H1 (cell line): ENCODE measurements around the gene KCNAB2. TPM values are rescaled to one million over a fixed set of nuclear protein-coding genes. Genes with fewer than 3 reads are reported as not detected.

Source experiments
- CTCF ChIA-PET: fragments of 300-600 bp; sonication (Branson Sonifier 250); formaldehyde crosslinking; loops from one replicate; lab custom pipeline; 2021; ENCODE audit not compliant: partially characterized antibody; lab: Charles Lee
- POLR2A ChIA-PET: fragments of 300-600 bp; sonication (Branson Sonifier 250); formaldehyde crosslinking; loops from one replicate; lab custom pipeline; 2021; ENCODE audit warnings: inconsistent platforms; ENCODE audit not compliant: partially characterized antibody; lab: Charles Lee
- DNase-seq, 2 experiments: peaks; one replicate each; pipeline versions ENCODE4 v3.0.0 to v3.0.0-alpha.2; 2010 to 2022; ENCODE audit warnings: low spot score in 2 of 2, low read depth in 1 of 2, mixed read lengths in 1 of 2
- FAIRE-seq: peaks from 2 replicates; lab custom pipeline; 2011; peaks lifted over from hg19 to GRCh38; lab: Jason Lieb, UNC
- H2AFZ ChIP-seq: 2 replicates; pipeline ENCODE4 v1.8.1; 2012; ENCODE audit warnings: low read length, inconsistent platforms
- H2AK5ac ChIP-seq: 2 replicates; pipeline ENCODE4 v1.6.1; 2013; ENCODE audit warnings: low read depth, low read length
- H2BK120ac ChIP-seq: replicated peaks from 2 replicates; pipeline ENCODE3; 2013; ENCODE audit warnings: low read depth, low read length, inconsistent platforms
- H2BK12ac ChIP-seq: 2 replicates; pipeline ENCODE4 v1.6.1; 2013; ENCODE audit warnings: low read depth, low read length
- H2BK15ac ChIP-seq: 2 replicates; pipeline ENCODE4 v1.6.1; 2013; ENCODE audit warnings: low read length
- H2BK20ac ChIP-seq: 2 replicates; pipeline ENCODE4 v1.6.1; 2013; ENCODE audit warnings: low read length
- H2BK5ac ChIP-seq: 2 replicates; pipeline ENCODE4 v1.6.1; 2013; ENCODE audit warnings: low read depth, low read length
- H3K14ac ChIP-seq: 2 replicates; pipeline ENCODE4 v1.6.1; 2013; ENCODE audit warnings: inconsistent platforms; ENCODE audit not compliant: insufficient read length
- H3K18ac ChIP-seq: 2 replicates; pipeline ENCODE4 v1.6.1; 2013; ENCODE audit warnings: low read length; ENCODE audit errors: extremely low read depth
- H3K23ac ChIP-seq: 2 replicates; pipeline ENCODE4 v1.6.1; 2013; ENCODE audit warnings: inconsistent platforms; ENCODE audit not compliant: insufficient read length
- H3K23me2 ChIP-seq: 2 replicates; pipeline ENCODE4 v1.6.1; 2013; ENCODE audit warnings: low read depth, low read length
- H3K27ac ChIP-seq: 2 replicates; pipeline ENCODE4 v1.6.1; 2011; ENCODE audit warnings: low read depth, low read length, inconsistent platforms
- H3K27me3 ChIP-seq, 4 experiments: replicated peaks in 1 of 4; 1 replicate in 1 of 4; 2 replicates in 3 of 4; pipeline versions ENCODE4 v1.6.1 to v1.8.1; 2011 to 2013; ENCODE audit warnings: low read length in 3 of 4, mild to moderate bottlenecking in 3 of 4, inconsistent platforms in 2 of 4, mixed read lengths in 2 of 4, moderate library complexity in 1 of 4; ENCODE audit not compliant: control insufficient read depth in 3 of 4, insufficient read depth in 3 of 4; ENCODE audit errors: extremely low read depth in 1 of 4
- H3K36me3 ChIP-seq, 4 experiments: 2 replicates each; pipeline versions ENCODE4 v1.6.1 to v1.8.1; 2011 to 2013; ENCODE audit warnings: mild to moderate bottlenecking in 4 of 4, low read length in 3 of 4, moderate library complexity in 2 of 4, control low read depth in 1 of 4, inconsistent platforms in 1 of 4; ENCODE audit not compliant: insufficient read depth in 4 of 4, control insufficient read depth in 2 of 4
- H3K4ac ChIP-seq: replicated peaks from 2 replicates; pipeline ENCODE3; 2013; ENCODE audit warnings: low read length, low read depth, mixed read lengths, inconsistent platforms; ENCODE audit not compliant: insufficient read length
- H3K4me1 ChIP-seq, 4 experiments: replicated peaks in 1 of 4; 1 replicate in 1 of 4; 2 replicates in 3 of 4; pipeline versions ENCODE4 v1.6.1 to v1.8.1; 2011 to 2013; ENCODE audit warnings: low read length in 3 of 4, inconsistent platforms in 2 of 4, mixed read lengths in 1 of 4; ENCODE audit not compliant: insufficient read depth in 4 of 4, control insufficient read depth in 3 of 4
- H3K4me2 ChIP-seq, 2 experiments: 2 replicates each; pipeline versions ENCODE4 v1.6.1 to v1.8.1; 2011 to 2013; ENCODE audit warnings: low read depth in 2 of 2, low read length in 2 of 2, control low read depth in 1 of 2, inconsistent platforms in 1 of 2, mild to moderate bottlenecking in 1 of 2; ENCODE audit not compliant: insufficient read depth in 1 of 2
- H3K4me3 ChIP-seq, 4 experiments: fragments of 200-600, 300-600 bp in 1 of 4; sonication (generic), shearing (Covaris generic), sonication (Bioruptor Twin) in 1 of 4; 2 replicates each; pipeline versions ENCODE4 v1.5.1 to v1.8.1; 2011 to 2016; ENCODE audit warnings: low read length in 4 of 4, low read depth in 3 of 4, control low read depth in 2 of 4, inconsistent platforms in 2 of 4, mild to moderate bottlenecking in 2 of 4, mixed read lengths in 1 of 4, moderate library complexity in 1 of 4; ENCODE audit not compliant: insufficient read depth in 2 of 4; ENCODE audit errors: extremely low read depth in 1 of 4
- H3K56ac ChIP-seq: replicated peaks from 2 replicates; pipeline ENCODE3; 2013; ENCODE audit warnings: low read depth, mild to moderate bottlenecking, mixed read lengths, low read length, inconsistent platforms; ENCODE audit not compliant: insufficient read length
- H3K79me1 ChIP-seq: 2 replicates; pipeline ENCODE4 v1.6.1; 2013; ENCODE audit warnings: low read depth, low read length, control low read depth
- H3K79me2 ChIP-seq, 2 experiments: 2 replicates each; pipeline versions ENCODE4 v1.6.1 to v1.8.1; 2012 to 2013; ENCODE audit warnings: low read length in 2 of 2, mild to moderate bottlenecking in 2 of 2, inconsistent platforms in 1 of 2; ENCODE audit not compliant: insufficient read depth in 2 of 2, control insufficient read depth in 1 of 2
- H3K9ac ChIP-seq, 4 experiments: replicated peaks in 1 of 4; 1 replicate in 1 of 4; 2 replicates in 3 of 4; pipeline versions ENCODE4 v1.6.1 to v1.8.1; 2011 to 2013; ENCODE audit warnings: low read depth in 3 of 4, low read length in 3 of 4, control low read depth in 2 of 4, mild to moderate bottlenecking in 2 of 4, moderate library complexity in 2 of 4, inconsistent platforms in 1 of 4; ENCODE audit errors: extremely low read depth in 1 of 4
- H3K9me3 ChIP-seq, 2 experiments: 2 replicates each; pipeline versions ENCODE4 v1.6.1 to v1.8.1; 2012 to 2013; ENCODE audit warnings: mild to moderate bottlenecking in 2 of 2, moderate library complexity in 2 of 2, control low read depth in 1 of 2, inconsistent platforms in 1 of 2, low read depth in 1 of 2, low read length in 1 of 2, mixed read lengths in 1 of 2; ENCODE audit not compliant: insufficient read depth in 2 of 2
- H4K20me1 ChIP-seq, 2 experiments: replicated peaks in 1 of 2; 2 replicates each; pipeline versions ENCODE3 to v1.8.1; 2011 to 2013; ENCODE audit warnings: inconsistent platforms in 2 of 2, low read length in 2 of 2, mild to moderate bottlenecking in 1 of 2; ENCODE audit not compliant: insufficient read depth in 2 of 2, control insufficient read depth in 1 of 2
- H4K5ac ChIP-seq: 2 replicates; pipeline ENCODE4 v1.6.1; 2013; ENCODE audit warnings: low read length, low read depth, mixed read lengths, inconsistent platforms; ENCODE audit not compliant: insufficient read length
- H4K8ac ChIP-seq: 2 replicates; pipeline ENCODE4 v1.8.0; 2013; ENCODE audit warnings: mild to moderate bottlenecking, moderate library complexity, low read length, inconsistent platforms; ENCODE audit not compliant: insufficient read depth; ENCODE audit errors: extremely low read depth
- H4K91ac ChIP-seq: replicated peaks from 2 replicates; pipeline ENCODE3; 2013; ENCODE audit warnings: low read length, mixed read lengths, inconsistent platforms; ENCODE audit not compliant: insufficient read length
- ATF2 ChIP-seq: IDR thresholded peaks from 2 replicates; pipeline ENCODE4 v1.6.1; 2012; ENCODE audit warnings: low read length, inconsistent platforms
- ATF3 ChIP-seq: IDR thresholded peaks from 2 replicates; pipeline ENCODE4 v1.6.1; 2011; ENCODE audit warnings: low read depth, mild to moderate bottlenecking, low read length; ENCODE audit not compliant: insufficient read depth
- CTBP2 ChIP-seq: IDR thresholded peaks from 2 replicates; pipeline ENCODE4 v1.7.0; 2011; ENCODE audit warnings: borderline replicate concordance, mild to moderate bottlenecking, moderate library complexity, mixed read lengths, low read length; ENCODE audit not compliant: insufficient read depth, insufficient read length
- NANOG ChIP-seq: IDR thresholded peaks from 2 replicates; pipeline ENCODE4 v1.6.1; 2011; ENCODE audit warnings: low read length, low read depth, mild to moderate bottlenecking, inconsistent platforms; ENCODE audit not compliant: insufficient read depth, poor library complexity, severe bottlenecking
- SAP30 ChIP-seq: fragments of 300-600 bp; sonication (generic); IDR thresholded peaks from 2 replicates; pipeline ENCODE4 v1.7.1; 2012; ENCODE audit warnings: low read length, moderate library complexity, mild to moderate bottlenecking, inconsistent platforms; ENCODE audit not compliant: insufficient read depth, insufficient replicate concordance
- SUZ12 ChIP-seq: fragments of 200-600 bp; sonication (generic); IDR thresholded peaks from 2 replicates; pipeline ENCODE4 v1.6.1; 2012; ENCODE audit warnings: mild to moderate bottlenecking, inconsistent platforms, low read length, moderate library complexity, mixed read lengths
- TEAD4 ChIP-seq: IDR thresholded peaks from 2 replicates; pipeline ENCODE4 v1.6.1; 2012; ENCODE audit warnings: low read depth, low read length, inconsistent platforms, mixed read lengths
- WGBS, 2 experiments: shearing (Covaris generic) in 1 of 2; methylation state at CpG; one replicate each; pipeline versions ENCODE4 v1.1.6 to v1.1.7; 2013 to 2015; ENCODE audit warnings: low lambda C conversion rate in 2 of 2, mixed read lengths in 2 of 2, inconsistent platforms in 1 of 2, low coverage in 1 of 2, missing lambda C conversion rate in 1 of 2; ENCODE audit not compliant: insufficient replicate concordance in 2 of 2, insufficient coverage in 1 of 2, insufficient read length in 1 of 2; ENCODE audit errors: extremely low coverage in 1 of 2, missing lambda C conversion rate in 1 of 2; 5-methylcytosine and 5-hydroxymethylcytosine counted together
- polyA plus RNA-seq, 7 experiments: library from polyadenylated mRNA; depleted of rRNA in 3 of 7; stranded (reverse) in 5 of 7; unstranded in 2 of 7; fragments of >200 nt in 5 of 7; fragments of 200-250 nt in 2 of 7; gene quantifications; 1 replicate in 5 of 7; 2 replicates in 1 of 7; 4 replicates in 1 of 7; pipeline versions ENCODE4 v1.2.1 to v1.2.3, GENCODE V29; 2011 to 2013; ENCODE audit warnings: missing spikeins in 2 of 7, mixed read lengths in 2 of 7
- total RNA-seq: library from RNA; stranded (reverse); fragmentation: NEBNext Ultra II Directional; extraction: Animal tissue kit (Norgen Biotek cat#: 25700); gene quantifications from 2 replicates; pipeline ENCODE4 v1.2.1, GENCODE V29; 2021

The KCNAB2 gene
- total and polyA plus RNA-seq, 2 of the 8 experiments (the other 6 are each of a cell fraction or from before 2014, with no cell fraction given): 4.5 to 7.0 TPM

GRCh38 chr1:6022193-6022592 is 23.5 kb upstream of the KCNAB2 start:
- Histone ChIP-seq H2AFZ (no peak overlapping the region), H3K23ac (no peak overlapping the region), H3K79me2 (no peaks in the 10 kb centered on the region), H4K8ac (no peak overlapping the region), H3K56ac (no peak overlapping the region), H3K27me3 (no peaks in the 10 kb centered on the region), H2BK120ac (no peak overlapping the region), H4K91ac (no peak overlapping the region), H3K23me2 (peaks cover 5% of the 10 kb centered on the region; the same call in 1 of the 2 replicates), H3K18ac (no peak overlapping the region), H2BK12ac (no peak overlapping the region), H3K36me3 (no peaks in the 10 kb centered on the region), H3K14ac (no peak overlapping the region), H2BK20ac (no peak overlapping the region), H3K9ac (no peak overlapping the region), H3K4me1 (peaks cover 0 to 19% (median 7%) of the 10 kb centered on the region in 4 experiments; a peak in 5 of 7 replicates), H3K9me3 (no peaks in the 10 kb centered on the region), H4K5ac (no peak overlapping the region), H2BK15ac (no peak overlapping the region), H2BK5ac (no peak overlapping the region), H3K27ac (no peak overlapping the region), H3K4ac (no peak overlapping the region), H3K4me3 (no peak overlapping the region), H4K20me1 (peaks cover 0 to 2% of the 10 kb centered on the region in 2 experiments), H2AK5ac (no peak overlapping the region), H3K4me2 (no peak overlapping the region), H3K79me1 (no peaks in the 10 kb centered on the region)
- DNase-seq: no peak
- no peak for FAIRE-seq
- CTCF ChIA-PET: interaction anchor here (1.2 kb wide), 1 partner anchor 12 kb away, joined by 4 read pairs; no protein-coding TSS in a partner anchor
- 65% methylated on average over 4 of the region's 4 CpGs; no CpG with 5 or more reads in 1 of the 2 experiments for WGBS, 2 experiments
- TF ChIP-seq NANOG: no peak
- TF ChIP-seq TEAD4: no peak
- TF ChIP-seq ATF2: no peak
- TF ChIP-seq ATF3: no peak
- TF ChIP-seq CTBP2: no peak
- TF ChIP-seq SAP30: no peak
- TF ChIP-seq SUZ12: no peak
- POLR2A ChIA-PET: no interaction called here
